SK-N-SH (cell line): ENCODE measurements around the gene EEFSEC. TPM values are rescaled to one million over a fixed set of nuclear protein-coding genes. Genes with fewer than 3 reads are reported as not detected.

Experiments used
- CHD2 ChIP-seq: fragments of 150-350 bp; IDR thresholded peaks from 2 replicates; pipeline ENCODE4 v1.6.1; 2018; ENCODE audit warnings: low read length; ENCODE audit not compliant: partially characterized antibody
- CTCF ChIP-seq: fragments of 200-600 bp; sonication (generic); IDR thresholded peaks from 2 replicates; pipeline ENCODE4 v1.6.1; 2017; ENCODE audit warnings: antibody characterized with exemption, mild to moderate bottlenecking, moderate library complexity
- EZH2phosphoT487 ChIP-seq: fragments of 200-600 bp; sonication (generic); IDR thresholded peaks from 2 replicates; pipeline ENCODE4 v1.6.1; 2017; ENCODE audit warnings: low read depth, mixed run types, mild to moderate bottlenecking, antibody characterized with exemption, moderate library complexity, borderline replicate concordance
- FOXJ3 ChIP-seq: sonication (generic); formaldehyde crosslinking; IDR thresholded peaks from 2 replicates; pipeline ENCODE4 v1.5.1; 2020; ENCODE audit warnings: mild to moderate bottlenecking, missing genetic modification reagents
- GABPA ChIP-seq: IDR thresholded peaks from 2 replicates; pipeline ENCODE4 v1.4.0; 2012; ENCODE audit warnings: low read depth, mild to moderate bottlenecking
- IRF3 ChIP-seq: fragments of 150-350 bp; IDR thresholded peaks from 2 replicates; pipeline ENCODE4 v1.6.1; 2016; ENCODE audit warnings: mild to moderate bottlenecking, low read depth, low read length
- JUND ChIP-seq: IDR thresholded peaks from 2 replicates; pipeline ENCODE4 v1.4.0; 2012
- SMC3 ChIP-seq: IDR thresholded peaks from 2 replicates; pipeline ENCODE4 v1.6.1; 2012; ENCODE audit warnings: low read depth, low read length, improper control_type of control experiment
- TAF1 ChIP-seq: IDR thresholded peaks from 2 replicates; pipeline ENCODE4 v1.6.1; 2012; ENCODE audit warnings: low read depth, mild to moderate bottlenecking, low read length, moderate library complexity, borderline replicate concordance
- USF2 ChIP-seq: fragments of 150-350 bp; IDR thresholded peaks from 2 replicates; pipeline ENCODE4 v1.6.1; 2017; ENCODE audit warnings: antibody characterized with exemption, low read length, low read depth, borderline replicate concordance
- polyA plus RNA-seq, 3 experiments: library from polyadenylated mRNA; depleted of rRNA; stranded (reverse); fragments of >200 nt; gene quantifications; 2 replicates each; pipeline ENCODE4 v1.2.3, GENCODE V29; 2012
- TF ChIP-seq, protein P1 (sequence below): IDR thresholded peaks from 2 replicates; pipeline ENCODE4 v1.4.0; 2012; ENCODE audit warnings: low read depth, borderline replicate concordance
- TF ChIP-seq, protein P2 (sequence below): IDR thresholded peaks from 2 replicates; pipeline ENCODE4; 2012
- TF ChIP-seq, protein P3 (sequence below): IDR thresholded peaks from 2 replicates; pipeline ENCODE4 v1.6.1; 2012; ENCODE audit warnings: mild to moderate bottlenecking, low read depth, low read length, moderate library complexity

EEFSEC gene
- polyA plus RNA-seq, 1 of the 3 experiments (the other 2 are of a cell fraction), result 12.4 TPM

- no peak for TF ChIP-seq EZH2phosphoT487
- TF ChIP-seq, protein P1, sequence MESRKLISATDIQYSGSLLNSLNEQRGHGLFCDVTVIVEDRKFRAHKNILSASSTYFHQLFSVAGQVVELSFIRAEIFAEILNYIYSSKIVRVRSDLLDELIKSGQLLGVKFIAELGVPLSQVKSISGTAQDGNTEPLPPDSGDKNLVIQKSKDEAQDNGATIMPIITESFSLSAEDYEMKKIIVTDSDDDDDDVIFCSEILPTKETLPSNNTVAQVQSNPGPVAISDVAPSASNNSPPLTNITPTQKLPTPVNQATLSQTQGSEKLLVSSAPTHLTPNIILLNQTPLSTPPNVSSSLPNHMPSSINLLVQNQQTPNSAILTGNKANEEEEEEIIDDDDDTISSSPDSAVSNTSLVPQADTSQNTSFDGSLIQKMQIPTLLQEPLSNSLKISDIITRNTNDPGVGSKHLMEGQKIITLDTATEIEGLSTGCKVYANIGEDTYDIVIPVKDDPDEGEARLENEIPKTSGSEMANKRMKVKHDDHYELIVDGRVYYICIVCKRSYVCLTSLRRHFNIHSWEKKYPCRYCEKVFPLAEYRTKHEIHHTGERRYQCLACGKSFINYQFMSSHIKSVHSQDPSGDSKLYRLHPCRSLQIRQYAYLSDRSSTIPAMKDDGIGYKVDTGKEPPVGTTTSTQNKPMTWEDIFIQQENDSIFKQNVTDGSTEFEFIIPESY, result no peak
- TF ChIP-seq IRF3, result no peak
- no peak for TF ChIP-seq GABPA
- TF ChIP-seq JUND, result no peak
- TF ChIP-seq, protein P2, sequence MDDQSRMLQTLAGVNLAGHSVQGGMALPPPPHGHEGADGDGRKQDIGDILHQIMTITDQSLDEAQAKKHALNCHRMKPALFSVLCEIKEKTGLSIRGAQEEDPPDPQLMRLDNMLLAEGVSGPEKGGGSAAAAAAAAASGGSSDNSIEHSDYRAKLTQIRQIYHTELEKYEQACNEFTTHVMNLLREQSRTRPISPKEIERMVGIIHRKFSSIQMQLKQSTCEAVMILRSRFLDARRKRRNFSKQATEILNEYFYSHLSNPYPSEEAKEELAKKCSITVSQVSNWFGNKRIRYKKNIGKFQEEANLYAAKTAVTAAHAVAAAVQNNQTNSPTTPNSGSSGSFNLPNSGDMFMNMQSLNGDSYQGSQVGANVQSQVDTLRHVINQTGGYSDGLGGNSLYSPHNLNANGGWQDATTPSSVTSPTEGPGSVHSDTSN, result no peak
- TF ChIP-seq USF2, result no peak
- TF ChIP-seq CTCF, result no peak
- TF ChIP-seq, protein P3, sequence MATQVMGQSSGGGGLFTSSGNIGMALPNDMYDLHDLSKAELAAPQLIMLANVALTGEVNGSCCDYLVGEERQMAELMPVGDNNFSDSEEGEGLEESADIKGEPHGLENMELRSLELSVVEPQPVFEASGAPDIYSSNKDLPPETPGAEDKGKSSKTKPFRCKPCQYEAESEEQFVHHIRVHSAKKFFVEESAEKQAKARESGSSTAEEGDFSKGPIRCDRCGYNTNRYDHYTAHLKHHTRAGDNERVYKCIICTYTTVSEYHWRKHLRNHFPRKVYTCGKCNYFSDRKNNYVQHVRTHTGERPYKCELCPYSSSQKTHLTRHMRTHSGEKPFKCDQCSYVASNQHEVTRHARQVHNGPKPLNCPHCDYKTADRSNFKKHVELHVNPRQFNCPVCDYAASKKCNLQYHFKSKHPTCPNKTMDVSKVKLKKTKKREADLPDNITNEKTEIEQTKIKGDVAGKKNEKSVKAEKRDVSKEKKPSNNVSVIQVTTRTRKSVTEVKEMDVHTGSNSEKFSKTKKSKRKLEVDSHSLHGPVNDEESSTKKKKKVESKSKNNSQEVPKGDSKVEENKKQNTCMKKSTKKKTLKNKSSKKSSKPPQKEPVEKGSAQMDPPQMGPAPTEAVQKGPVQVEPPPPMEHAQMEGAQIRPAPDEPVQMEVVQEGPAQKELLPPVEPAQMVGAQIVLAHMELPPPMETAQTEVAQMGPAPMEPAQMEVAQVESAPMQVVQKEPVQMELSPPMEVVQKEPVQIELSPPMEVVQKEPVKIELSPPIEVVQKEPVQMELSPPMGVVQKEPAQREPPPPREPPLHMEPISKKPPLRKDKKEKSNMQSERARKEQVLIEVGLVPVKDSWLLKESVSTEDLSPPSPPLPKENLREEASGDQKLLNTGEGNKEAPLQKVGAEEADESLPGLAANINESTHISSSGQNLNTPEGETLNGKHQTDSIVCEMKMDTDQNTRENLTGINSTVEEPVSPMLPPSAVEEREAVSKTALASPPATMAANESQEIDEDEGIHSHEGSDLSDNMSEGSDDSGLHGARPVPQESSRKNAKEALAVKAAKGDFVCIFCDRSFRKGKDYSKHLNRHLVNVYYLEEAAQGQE, result no peak
- peak; percentile 36; the same call in 1 of the 2 replicates for TF ChIP-seq FOXJ3 (CRISPR knock-in tag)
- TF ChIP-seq CHD2, result peak; percentile 40
- TF ChIP-seq SMC3, result 0 out of 2 replicates have a peak, but pooled peaks have one; percentile 4
- no peak for TF ChIP-seq TAF1
Observed at GRCh38 chr3:128319107-128319506, 165.8 kb downstream of the EEFSEC start (continued).
